ENCODE data around the gene SLC35E1.

Gene SLC35E1

DNA sequence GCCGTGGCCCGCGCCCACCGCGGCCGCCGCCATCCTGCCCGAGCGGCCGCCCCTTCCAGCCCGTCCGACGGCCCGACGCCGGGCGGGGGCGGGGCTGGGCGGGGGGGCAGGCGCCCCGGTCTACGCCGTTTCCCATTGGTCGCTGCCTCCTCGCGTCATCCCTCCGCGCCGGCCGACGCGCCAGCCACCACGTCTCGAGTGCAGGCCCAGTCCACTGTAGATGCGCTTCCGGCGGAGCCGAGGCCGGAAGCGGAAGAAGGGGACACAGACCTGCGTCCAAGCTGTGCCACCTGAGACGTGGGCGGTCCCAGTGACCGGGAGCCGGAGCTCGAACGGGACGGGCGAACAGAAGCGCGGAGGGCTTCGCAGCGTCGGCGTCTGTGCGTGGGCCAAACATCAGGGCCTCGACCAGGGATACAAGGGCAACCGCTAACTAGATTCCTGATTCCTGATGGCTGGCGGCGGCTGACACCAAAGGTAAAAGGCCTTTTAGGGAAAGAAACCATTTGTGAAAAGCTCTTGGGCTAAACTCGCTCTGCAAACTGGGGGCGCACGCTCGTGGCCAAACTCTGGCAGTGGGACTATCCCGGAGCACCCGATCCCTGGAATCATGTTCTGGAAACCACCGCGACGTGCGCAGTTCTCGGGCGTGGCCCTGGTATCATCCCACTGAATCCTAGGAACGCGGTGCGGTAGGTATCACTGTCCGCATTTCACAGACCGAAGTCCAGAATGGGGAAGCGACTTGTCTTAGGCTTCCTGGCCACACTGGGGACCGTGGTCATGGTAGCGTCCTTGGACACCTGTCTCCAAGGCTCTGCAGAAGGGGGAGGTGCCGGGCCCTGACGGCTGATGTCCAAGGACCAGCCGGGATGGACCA is at the start of gene SLC35E1:
SLC35E1 (minus strand) TSS at position 84 of the 880 bp plus-strand sequence; CDS start at position 33, 51 bp downstream.
- DNase-seq = peak; percentile 96

DNA sequence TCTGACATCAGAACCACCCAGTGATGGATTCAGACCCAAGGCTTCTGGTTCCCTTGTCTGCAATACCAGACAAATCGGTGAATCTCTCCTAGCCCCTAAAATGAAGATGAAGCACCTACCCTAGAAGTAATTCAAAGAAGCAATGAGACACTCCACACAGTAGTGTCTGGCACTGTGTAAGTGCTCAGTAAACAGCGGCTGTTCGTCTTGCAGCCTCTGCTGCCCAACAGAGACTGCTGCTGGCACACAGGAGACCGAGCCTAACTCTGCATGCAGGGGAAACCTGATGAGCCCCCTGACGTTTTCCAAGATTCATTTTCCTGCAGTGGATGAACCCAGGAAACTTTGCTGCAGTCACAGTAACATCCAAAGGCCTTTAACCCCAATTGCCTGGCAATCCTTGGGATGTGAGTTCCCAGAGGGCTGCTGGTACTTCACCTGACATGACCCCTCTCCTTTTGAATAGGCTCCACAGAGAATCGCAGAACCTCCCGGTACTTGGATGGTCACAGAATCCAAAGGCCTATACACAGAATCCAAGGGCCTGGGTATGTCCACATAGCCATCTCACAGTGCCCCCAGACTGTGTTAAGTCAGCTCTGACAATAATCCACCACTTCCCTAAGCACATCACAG is 49.1 kb upstream of the SLC35E1 start:
- DNase-seq = no peak

DNA sequence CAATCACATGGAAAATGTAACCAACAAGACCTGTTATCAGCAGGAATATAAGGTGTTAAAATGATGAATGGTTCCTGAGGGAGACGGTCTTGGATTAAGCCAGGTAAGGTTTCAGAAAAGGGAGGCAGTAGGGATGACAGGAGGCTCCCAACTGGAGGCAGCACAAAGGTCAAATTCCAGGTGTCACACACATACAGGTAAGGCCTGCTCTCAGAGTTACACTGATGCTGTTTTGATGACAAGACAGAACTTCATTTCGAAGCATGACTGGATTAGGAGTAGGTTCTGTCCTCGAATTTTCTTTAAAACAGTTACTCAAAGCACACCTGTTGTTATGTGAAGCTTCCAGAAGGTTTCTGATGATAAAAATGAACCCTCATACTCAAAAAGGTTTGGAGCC is 48.4 kb upstream of the SLC35E1 start:
- no peak for DNase-seq

DNA sequence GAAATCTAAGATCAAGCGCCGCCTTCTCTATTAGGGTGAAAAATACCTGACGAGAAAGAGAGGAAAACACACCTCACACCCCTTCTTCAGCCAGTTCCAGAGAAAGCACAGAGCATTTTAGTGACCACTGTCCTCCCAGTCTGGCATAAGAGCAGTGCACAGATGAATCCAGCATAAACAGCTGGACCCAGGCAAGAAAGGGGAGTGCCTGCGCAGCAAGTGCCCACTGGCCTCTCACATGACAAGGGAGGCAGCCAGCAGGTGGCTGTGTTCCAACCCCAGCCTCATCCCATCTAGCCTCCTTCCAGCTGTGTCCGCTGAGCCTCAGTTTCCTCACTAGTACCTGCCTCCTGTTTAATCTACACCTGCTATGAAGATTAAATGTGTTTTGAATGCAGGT is 47.8 kb upstream of the SLC35E1 start:
- DNase-seq = no peak

DNA sequence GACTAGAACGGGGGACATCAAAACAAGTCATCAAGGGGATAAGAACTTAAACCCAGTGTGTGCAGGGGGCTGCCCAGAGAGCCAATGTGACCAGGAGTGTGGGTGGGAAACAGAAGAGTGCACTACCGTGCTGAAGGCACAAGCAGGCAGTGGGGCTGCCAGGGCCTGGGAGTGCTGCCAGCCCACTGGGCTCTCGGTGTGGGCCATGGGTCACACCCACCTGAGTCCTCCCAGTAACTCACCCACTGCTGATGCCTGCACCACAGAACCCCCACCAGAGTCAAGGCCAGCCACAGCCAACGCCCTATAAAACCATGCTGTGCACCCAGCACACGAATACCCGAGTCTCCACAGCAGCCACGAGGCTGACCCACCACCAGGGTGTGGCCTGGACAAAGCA is 47.2 kb upstream of the SLC35E1 start:
- no peak for DNase-seq

DNA sequence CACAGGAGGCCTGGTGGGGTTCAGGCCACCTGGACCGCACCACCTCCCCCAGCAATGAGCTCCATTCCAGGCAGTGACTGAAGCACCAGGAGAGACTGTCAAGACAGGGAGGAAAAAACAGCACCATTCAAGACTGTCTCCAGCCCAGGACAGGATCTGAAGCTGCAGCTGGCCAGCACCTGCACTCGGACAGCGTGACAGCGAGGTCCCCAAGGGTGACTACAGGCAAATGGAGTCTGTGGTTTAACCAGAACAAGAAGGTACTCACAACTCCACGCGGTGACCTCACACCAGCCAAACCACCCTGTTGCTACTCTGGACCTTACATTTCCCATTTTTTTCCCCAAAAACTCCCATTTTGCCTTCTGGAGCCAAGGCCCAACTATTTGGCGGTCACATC is 46.0 kb upstream of the SLC35E1 start:
- no peak for DNase-seq

DNA sequence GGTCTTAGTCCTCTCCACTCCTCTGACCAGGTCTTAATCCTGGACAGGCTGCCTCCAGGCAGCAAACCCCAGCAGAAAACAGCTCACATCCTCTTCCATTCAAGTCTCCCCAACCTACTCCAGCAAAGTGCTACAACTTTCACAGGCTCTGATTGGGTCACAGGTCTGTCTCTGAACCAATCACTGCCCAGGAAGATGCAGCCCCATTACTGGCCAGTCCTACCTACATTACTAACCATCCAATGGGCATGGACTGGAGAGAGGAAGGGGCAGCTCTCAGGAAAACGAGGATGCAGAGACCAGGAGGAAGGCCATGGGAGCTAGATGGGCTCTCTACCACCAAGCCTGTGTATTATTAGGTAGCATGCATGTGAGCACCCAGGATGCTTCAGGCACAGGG is 43.6 kb upstream of the SLC35E1 start:
- no peak for DNase-seq

DNA sequence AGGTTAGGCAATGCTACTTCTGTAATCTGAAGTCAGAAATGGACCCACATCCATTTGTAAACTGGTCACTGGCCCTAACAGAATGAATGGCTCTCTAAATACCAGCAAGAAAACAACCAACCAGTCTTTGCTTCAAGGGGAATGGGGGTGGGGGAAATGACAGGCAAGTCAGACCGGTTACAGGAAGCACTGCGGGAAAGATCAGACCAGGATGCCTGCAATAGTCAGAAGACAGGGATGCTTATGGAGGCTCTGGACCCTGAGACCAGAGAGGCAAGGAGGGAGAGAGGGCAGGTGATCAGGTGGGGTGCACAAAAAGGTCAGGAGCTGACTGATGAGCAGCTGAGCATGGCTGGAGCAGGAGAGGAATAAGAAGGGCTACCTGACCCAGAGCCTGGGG is 42.7 kb upstream of the SLC35E1 start:
- no peak for DNase-seq

DNA sequence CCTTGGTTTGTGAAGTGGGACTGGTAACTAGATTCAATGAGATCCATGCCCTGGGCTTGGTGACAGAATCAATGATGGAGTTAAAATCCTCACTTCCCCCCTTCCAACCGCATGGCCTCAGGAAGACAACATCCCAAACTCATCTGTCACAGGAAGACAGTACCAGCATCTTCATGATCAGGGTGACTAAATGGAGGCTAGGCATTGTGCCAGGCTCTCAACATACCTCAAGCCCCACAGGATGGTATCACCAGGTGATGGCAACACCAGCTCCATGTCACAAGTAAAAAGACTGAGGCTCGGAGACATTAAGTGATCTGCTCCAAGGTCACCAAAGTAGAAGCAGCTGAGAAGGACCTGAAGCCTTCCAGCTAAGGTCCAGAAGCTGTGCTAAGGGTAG is 41.6 kb upstream of the SLC35E1 start:
- no peak for DNase-seq

DNA sequence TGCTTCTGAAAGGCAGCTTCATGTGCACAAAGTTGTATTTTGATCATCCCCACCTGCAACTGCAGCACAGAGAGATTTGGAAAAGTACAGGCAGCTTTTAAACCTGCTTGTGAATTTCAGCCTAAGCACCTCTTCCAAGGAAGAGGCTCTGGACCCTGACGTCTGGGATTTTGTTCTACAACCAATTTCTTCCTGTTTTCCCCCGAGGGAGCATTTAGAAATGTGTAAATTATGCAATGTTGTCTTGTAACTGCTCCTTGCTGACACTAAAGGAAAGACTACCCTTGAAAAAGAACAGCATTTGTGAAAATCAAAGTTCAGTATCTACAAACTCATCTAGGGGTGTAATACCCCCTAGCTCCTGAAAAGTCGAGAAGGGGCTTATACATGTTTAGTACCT is 40.4 kb upstream of the SLC35E1 start:
- DNase-seq = no peak

DNA sequence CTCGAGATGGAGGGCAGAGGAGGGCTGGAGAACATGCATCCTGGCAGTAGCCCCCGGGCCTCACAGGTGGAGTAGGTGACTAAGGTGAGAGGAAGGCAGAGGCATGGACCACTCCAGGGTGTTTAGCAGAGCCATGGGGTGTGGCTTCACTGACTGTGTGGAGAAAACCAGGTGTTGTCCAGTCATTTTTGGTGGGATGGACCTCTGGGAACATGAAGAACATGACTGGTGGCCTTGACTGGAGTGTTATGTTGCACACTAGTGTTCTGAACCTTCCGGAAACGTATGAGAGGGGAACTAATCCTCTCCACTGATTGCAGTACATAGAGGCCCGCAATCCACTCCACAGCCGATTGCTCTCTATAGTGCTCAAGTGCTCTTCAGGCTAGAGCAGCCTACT is 38.9 kb upstream of the SLC35E1 start:
- no peak for DNase-seq

DNA sequence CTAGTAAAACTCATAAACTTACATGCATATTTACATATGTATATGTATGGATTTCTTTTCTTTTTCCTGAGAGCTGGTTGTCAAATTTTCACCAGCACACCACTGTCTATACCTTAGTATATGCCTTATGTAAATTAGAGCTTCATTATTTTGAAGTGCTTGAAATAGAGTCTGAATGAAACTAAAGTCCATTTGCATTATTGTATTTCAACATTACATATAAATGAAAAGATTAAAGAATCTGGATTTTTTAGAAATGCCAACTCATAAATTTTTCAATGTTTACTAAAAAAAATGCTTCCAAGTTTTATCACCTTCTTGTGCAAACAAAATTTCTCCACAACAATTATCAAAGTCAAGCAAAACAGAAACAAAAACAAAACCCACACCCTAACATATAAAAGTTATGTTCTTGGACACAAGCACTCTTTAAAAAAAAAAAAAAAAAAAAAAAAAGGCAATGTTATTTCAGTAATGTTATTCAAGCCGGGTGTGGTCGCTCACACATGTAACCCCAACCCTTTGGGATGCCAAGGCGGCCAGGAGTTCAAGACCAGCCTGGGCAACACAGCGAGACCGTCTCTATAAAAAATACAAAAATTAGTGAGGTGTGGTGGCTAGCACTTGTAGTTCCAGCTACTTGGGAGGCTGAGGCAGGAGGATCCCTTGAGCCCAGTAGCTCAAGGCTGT is 37.4 kb upstream of the SLC35E1 start:
- no peak for DNase-seq

DNA sequence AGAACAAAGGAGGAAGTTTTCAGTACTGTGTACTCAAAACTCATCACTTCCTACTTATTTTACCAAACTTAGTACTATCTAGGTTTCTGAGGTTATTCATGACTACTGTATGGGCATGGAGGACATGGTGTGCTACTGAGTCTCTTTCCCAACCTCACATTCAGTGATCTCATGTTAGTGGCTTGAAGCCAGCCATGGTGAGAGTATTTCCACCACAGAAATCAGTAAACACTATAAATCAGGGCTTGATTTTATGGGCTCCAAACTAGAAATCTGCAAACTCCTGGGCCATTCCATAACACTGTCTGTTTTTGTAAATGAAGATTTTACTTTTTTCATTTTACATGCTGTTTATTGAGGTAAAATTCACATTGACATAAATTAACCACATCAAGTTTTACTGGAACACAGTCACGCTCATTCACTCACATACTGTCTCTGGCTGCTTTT is 36.1 kb upstream of the SLC35E1 start:
- peak; percentile 84 for DNase-seq

DNA sequence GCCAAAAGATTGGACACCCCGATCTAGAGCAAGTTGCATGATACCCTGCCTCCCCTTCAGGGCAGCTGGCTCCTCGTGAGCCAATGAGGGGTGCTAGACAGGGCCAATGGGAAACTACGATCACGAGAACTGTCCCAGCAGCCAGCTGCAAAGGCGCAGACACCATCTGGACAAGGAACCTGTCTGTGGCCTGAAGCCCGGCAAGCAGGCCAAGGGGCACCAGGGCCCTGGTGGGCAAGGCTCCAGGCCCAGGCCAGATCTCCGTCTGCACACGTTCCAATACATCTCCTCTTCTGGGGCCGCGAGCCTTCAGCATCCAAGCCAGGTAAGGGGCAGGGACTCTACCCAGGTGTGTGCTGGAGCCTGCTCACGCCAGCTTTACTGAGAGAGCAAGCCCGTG is 35.6 kb upstream of the SLC35E1 start:
- no peak for DNase-seq

DNA sequence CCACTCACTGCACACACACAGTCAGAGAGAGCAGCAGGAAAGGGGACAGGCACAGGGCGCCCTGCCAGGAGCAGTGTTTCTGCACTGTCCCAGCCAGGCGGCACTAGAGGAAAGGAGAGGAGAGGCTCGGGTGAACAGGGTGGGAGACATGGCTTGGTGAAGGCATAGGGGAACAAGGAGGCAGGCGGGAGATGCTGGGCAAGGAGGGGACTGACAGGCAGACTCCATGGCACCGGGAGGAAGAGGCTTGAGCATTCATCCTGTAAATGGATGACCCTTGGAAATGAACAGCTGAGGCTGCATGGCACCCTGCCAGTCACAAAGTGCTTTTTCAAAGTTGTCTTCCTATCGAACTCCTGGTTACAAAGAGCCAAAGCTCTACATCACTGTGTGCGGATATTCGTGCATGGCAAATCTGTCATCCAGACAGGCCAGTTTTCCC is 33.4 kb upstream of the SLC35E1 start:
- DNase-seq = no peak

DNA sequence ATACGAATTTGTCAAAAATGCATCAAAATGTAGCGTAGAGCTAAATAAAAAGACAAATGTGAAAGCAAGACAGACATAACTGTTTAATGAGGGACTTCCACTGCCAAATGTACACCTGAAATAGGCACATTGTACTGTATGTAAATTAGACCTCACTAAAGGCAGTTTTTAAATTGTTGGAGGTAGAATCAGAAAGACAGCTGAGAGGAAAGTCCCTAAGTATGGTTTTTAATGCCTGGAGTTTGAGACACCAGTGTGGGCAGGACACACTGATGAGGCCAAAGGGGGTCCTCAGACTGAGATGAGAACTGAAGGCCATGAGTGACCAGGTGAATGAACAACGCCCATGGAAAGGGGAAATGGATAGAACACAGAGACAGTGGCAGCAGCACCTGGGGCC is 32.9 kb upstream of the SLC35E1 start:
- DNase-seq = no peak

DNA sequence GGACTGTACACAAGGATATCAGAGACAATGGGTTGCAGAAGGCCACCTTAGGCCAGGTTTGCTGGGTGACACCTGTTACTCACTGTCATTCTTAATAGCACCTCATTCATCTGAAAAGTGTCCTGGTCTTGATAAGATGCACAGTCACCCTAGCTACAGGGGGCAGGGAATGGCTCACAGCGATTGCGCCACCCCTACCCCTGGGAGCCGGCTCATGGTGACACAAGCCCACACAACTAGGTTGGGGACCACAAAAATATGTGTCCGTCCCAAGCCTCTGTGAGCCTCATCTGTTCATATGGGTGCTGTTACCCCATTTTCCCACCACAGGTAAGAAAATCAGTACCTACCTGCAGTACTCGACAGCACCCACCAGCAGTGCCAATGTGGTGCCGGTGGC is 32.4 kb upstream of the SLC35E1 start:
- DNase-seq = no peak

DNA sequence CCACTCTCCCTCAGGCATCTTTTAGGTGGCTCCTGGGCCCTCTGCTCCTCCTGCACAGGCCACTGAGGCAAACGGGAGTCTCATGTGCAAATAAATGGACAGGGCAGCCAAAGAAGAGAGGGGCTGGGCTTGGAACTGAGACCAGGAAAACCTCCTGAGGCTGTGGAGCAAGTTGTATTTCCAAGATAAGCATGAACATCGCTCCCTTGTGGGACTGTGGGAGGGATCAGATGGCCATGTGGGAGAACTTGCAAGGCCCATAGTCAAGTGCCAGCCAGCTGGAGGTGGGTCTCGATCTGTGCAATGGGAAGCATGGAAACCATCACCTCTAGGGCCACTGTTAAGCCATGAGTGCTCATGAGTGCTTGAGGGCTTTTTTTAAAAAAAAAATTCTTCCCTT is 30.9 kb upstream of the SLC35E1 start:
- DNase-seq = no peak

DNA sequence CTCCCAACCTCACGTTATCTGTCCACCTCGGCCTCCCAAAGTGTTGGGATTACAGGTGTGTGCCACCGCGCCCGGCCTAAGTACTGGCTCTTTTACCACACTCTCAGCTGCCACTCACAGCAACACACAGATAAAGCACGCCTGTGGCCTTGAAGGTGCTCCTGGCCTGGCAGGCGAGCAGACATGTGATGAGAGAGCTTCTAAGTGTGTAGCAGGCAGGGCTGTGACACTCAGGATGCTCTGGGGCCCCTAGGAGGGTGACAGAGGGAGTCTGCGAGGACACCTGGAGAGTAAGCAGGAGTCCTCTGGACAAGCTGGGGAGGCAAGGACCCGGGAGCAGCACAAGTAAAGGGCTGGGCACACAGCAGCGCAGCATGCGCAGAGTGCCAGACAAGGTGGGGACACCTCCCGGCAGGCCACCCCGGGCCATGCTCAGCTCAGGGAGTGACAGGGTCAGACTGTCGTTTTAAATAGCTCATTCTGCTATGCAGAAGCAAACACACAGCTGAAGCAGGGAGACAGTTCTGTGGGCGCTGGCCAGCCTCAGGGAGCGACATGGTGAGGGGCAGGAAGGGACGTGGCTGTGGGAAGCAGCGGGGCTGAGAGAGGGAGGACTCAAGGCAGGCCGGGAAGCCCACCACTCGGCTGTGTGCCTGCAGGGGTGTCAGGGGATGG is 29.3 kb upstream of the SLC35E1 start:
- DNase-seq = no peak

DNA sequence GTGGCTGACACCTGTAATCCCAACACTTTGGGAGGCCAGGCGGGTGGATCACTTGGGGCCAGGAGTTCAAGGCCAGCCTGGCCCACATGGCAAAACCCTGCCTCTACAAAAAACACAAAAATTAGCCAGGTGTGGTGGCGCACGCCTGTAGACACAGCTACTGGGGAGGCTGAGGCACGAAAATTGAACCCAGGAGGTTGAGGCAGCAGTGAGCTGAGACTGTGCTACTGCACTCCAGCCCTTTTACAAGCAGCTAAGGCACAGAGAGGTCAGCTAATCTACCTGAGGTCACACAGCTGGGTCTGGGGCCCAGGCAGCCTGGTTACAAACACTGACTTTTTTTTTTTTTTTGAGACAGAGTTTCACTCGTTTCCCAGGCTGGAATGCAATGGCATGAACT is 28.6 kb upstream of the SLC35E1 start:
- no peak for DNase-seq

DNA sequence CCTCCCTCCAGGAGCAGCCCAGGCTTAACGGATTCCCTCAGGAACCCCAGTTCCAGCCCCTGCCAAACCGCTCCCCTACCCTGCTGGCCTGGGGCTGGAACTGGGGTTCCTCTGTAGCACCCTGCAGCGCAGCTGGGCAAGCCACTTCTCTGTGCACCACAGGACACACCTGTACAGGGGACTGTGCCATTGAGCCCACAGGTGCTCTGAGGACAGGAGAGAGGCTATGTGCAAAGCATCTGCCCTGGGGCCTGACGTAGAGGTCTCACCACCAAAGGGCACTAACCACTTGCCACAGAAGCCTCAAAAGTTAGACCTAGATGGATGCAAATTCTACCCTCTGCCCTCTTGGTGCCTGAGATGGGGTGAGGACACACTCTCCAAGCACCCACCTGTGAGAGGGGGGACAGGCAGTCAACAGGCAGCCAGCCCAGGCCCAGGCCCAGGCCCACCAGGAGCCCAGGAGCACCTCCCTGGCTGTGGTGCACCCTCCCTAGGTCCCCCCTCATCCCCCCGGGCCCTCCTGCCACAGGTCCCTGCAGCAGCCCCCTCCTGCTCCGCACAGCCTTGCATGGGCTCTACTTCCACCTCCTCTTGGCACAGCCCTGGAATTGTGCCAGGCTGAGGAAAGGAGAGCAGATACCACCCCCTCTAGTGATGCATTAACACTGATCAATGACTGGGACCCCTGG is 27.6 kb upstream of the SLC35E1 start:
- no peak for DNase-seq

DNA sequence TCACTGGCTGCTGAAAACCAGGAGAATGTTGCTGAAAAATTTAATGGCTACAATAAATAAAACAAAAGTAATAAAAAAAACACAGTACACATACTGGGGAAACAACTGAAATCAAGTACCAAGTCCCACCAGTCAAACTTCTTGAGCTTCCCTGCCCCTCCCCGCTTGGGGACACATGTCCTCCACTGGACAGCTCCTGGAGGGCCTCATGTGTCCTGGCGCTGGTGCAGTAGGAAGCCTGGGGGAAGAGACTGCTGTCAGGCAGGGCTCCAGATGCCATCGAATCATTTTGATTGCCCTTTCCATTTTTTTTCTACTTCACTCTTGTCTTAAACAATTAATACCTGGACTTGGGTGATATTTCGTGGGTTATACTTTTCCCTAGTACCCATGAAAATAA is 26.6 kb upstream of the SLC35E1 start:
- no peak for DNase-seq

DNA sequence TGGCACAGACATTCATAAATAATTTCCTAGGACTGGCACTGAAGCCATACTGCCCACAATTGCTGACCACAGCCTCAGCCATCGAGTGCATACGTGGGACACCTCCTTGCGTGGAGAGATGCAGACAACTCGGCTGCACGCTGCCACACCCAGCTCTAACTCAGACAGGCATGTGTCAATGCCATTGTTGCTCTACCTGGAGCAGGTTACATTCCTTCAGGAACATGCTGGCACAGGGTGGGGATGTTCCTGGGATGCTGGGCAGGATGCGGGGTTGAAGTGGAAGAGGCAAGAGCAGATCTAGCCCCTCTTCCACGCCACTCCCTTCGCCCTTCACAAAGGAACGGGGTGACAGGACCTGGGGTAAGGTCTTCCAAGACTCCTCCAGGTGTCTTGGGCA is 24.2 kb upstream of the SLC35E1 start:
- no peak for DNase-seq
